AG09319 (cell line): ENCODE data around the gene TTC21B.
"Not testable (repeated sequence)": the region's sequence is repeated elsewhere in the genome, so short reads cannot be mapped to it uniquely, and the experiment has no call there.

ENCODE experiments used
- DNase-seq: peaks from one replicate; pipeline ENCODE4 v3.0.0-alpha.2; 2010; ENCODE audit warnings: low read depth; ENCODE audit errors: extremely low read depth
- TF ChIP-seq, protein P1 (sequence below): IDR thresholded peaks from 2 replicates; pipeline ENCODE4 v1.5.1; 2011; ENCODE audit warnings: low read depth, mild to moderate bottlenecking, inconsistent platforms, low read length, moderate library complexity

Gene TTC21B

GRCh38 chr2:165953655-165954606, at the start of gene TTC21B:
TTC21B (minus strand) TSS chr2:165953776; CDS start chr2:165953705, 71 bp downstream.
- TF ChIP-seq, protein P1, sequence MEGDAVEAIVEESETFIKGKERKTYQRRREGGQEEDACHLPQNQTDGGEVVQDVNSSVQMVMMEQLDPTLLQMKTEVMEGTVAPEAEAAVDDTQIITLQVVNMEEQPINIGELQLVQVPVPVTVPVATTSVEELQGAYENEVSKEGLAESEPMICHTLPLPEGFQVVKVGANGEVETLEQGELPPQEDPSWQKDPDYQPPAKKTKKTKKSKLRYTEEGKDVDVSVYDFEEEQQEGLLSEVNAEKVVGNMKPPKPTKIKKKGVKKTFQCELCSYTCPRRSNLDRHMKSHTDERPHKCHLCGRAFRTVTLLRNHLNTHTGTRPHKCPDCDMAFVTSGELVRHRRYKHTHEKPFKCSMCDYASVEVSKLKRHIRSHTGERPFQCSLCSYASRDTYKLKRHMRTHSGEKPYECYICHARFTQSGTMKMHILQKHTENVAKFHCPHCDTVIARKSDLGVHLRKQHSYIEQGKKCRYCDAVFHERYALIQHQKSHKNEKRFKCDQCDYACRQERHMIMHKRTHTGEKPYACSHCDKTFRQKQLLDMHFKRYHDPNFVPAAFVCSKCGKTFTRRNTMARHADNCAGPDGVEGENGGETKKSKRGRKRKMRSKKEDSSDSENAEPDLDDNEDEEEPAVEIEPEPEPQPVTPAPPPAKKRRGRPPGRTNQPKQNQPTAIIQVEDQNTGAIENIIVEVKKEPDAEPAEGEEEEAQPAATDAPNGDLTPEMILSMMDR, result peak; percentile 75
- DNase-seq, result peak; percentile 83

DNA sequence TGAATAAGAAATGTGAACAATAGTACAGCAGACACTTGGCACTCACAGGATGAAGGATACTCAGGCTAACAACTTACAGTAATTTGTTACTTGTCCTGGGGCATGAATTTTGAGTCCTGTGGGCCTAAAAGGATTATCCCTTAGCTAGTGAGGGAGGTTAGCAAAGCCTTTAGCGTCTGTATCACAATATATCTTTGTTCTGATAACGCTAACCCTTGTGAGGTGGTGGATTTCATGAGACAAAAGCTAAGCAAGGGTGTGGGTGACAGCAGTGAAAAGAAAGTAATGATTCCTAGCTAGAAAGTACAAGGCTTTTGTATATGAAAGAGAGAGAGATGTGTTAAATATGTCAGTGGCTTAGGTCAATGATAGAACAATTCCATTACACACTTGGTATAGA, 46.8 kb upstream of the TTC21B start:
- TF ChIP-seq, protein P1, result no peak
- DNase-seq, result no peak

- TF ChIP-seq, protein P1, result no peak
These were observed 37.3 kb upstream of the TTC21B start for GRCh38 chr2:165990846-165991245.

GRCh38 chr2:165989851-165990250, 36.3 kb upstream of the TTC21B start:
- TF ChIP-seq, protein P1, result no peak
- no peak for DNase-seq

More at GRCh38 chr2:165990846-165991245, 37.3 kb upstream of the TTC21B start:
- DNase-seq, result no peak

DNA sequence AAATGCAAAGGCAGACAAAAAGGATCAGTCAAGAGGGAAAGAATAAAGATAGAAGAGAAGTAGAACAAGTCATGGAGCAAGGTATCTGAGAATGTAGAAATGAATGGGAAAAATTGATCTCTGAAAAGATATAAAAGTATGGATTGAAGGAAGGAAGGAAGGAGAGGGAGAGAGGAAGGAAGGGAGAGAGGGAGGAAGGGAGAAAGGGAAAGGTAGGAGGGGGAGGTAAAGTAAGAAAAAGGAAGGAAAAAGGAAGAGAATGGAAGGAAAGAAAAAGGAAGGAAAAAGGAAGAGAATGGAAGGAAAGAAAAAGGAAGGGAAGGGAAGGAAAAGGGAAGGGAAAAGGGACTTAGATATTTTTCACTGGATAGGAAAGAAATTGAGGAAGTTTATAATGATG, 31.5 kb upstream of the TTC21B start:
- no peak for DNase-seq
- TF ChIP-seq, protein P1, result no peak

DNA sequence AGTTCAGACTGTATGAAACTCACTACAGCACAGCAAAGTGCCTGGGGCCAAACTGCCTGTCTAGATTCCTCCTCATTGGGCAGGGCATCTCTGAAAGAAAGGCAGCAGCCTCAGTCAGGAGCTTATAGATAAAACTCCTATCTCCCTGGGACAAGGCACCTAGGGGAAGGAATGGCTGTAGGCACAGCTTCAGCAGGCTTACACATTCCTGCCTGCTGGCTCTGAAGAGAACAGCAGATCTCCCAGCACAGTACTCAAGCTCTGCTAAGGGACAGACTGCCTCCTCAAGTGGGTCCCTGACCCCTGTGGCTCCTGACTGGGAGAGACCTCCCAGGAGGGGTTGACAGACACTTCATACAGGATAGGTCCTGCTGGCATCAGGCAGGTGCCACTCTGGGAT, 18.6 kb upstream of the TTC21B start:
- DNase-seq, result not testable (repeated sequence)

DNA sequence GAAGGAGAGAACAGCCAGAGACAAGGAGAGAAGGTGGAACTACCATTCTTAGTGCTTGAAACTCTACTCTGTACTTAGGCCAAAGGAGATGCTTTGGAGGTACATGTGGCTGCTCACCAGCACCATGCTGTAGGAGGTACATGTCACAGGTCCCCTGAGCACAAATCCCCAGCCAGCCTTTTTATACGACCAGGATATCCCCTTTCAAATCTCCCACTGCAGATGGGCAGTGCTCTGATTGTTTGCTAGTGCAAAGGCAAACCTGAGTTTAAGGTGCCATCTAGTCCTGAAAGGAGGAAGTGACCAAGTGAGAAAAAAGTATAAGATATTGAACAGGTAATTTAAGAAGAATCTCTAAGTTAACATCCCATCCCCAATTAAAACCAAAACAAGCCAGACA, 17.1 kb upstream of the TTC21B start:
- DNase-seq, result no peak
- TF ChIP-seq, protein P1, result no peak
